Epithelial cell of esophagus (primary cell): ENCODE data around the gene TRIP10.
A peak's percentile ranks its signal among the peaks of the same experiment; 100 is the strongest.

Source experiments
- DNase-seq: peaks from one replicate; pipeline ENCODE4 v3.0.0; 2010; ENCODE audit warnings: low read depth
- H3K4me3 ChIP-seq: 2 replicates; pipeline ENCODE4 v1.5.1; 2011; ENCODE audit warnings: mild to moderate bottlenecking, low read length, control low read depth
- TF ChIP-seq, protein P1 (sequence below): IDR thresholded peaks from 2 replicates; pipeline ENCODE4 v1.5.1; 2011; ENCODE audit warnings: low read depth, mild to moderate bottlenecking, low read length, control low read depth, inconsistent platforms; ENCODE audit not compliant: insufficient read depth; ENCODE audit errors: missing control alignments

The TRIP10 gene

DNA sequence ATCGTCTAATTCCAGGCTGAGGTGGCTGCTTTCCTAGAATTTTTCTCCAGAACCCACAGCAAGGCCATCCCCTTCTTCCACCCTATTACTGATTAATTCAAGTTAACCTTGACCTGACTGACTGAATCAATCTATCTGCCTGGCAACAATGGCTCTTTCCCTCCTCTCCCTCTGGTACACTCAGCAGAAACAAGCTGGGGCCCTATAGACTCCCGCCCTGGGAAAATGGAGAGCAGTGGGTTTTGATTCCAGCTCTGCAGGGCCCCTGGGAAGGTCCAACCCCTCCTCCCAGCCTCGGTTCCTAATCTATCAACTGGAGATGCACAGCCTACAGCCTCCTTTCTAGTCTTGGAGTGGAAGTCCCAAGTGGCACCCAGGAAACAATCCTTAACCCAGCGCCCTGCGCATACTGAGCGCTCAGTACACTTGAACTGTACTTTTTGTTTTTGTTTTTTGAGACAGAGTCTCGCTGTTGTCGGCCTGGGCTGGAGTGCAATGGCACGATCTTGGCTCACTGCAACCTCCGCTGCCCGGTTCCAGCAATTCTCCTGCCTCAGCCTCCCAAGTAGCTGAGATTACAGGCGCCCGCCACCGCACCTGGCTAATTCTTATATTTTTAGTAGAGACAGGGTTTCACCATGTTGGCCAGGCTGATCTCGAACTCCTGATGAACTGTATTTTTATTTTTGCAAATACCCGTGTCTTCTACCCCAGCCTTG, 13.8 kb upstream of the TRIP10 start:
- no peak for DNase-seq
- no peak overlapping the region for H3K4me3 ChIP-seq
- TF ChIP-seq, protein P1, sequence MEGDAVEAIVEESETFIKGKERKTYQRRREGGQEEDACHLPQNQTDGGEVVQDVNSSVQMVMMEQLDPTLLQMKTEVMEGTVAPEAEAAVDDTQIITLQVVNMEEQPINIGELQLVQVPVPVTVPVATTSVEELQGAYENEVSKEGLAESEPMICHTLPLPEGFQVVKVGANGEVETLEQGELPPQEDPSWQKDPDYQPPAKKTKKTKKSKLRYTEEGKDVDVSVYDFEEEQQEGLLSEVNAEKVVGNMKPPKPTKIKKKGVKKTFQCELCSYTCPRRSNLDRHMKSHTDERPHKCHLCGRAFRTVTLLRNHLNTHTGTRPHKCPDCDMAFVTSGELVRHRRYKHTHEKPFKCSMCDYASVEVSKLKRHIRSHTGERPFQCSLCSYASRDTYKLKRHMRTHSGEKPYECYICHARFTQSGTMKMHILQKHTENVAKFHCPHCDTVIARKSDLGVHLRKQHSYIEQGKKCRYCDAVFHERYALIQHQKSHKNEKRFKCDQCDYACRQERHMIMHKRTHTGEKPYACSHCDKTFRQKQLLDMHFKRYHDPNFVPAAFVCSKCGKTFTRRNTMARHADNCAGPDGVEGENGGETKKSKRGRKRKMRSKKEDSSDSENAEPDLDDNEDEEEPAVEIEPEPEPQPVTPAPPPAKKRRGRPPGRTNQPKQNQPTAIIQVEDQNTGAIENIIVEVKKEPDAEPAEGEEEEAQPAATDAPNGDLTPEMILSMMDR: no peak

DNA sequence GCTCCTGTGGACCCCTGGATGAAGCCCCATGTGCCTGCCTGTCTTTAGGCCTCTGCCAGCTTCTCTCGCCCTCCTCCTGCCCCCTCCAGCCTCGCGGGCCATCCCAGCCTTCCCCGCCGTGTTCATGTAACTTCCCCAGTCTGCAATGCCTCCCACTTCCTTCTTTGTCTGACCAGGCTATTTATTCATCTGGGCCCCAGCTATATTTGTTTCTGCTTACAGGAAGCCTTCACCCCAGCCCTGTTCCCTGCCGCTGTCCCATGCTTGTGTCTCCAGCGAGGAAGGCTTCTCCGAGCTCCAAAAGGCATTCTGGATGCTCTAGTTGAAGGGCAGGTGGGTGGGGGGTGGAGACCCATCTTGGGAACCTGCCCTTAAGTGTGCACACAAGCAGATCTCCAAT, 11.1 kb upstream of the TRIP10 start:
- H3K4me3 ChIP-seq: no peak overlapping the region
- DNase-seq: no peak
- TF ChIP-seq, protein P1: no peak

DNA sequence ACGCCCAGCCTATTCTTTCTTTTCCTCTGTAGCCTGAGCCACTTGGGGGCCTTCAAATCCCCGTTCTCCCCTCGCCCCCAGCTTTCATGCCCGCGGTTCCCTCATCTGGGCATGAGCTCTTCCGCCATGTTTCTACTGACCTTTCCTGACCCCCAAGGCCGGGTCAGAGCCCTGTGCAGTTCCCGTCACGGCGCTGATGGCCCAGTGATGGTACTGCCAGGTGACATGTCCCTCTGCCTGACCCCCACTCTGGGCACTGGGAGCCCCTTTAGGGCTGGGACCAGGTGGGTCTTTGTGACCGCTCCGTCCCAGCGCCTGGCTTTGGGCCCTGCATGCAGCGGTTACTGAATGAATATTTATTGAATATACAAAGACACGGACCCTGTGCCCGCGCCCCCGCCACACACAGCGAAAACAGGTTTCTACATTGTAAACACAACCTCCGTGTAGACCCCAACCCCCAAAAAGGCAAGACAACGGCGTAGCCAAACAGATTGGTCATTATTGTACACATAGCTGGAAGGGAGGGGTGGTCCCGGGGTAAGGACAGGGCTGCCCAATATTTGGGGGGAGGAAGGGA, 9.8 kb upstream of the TRIP10 start:
- TF ChIP-seq, protein P1: no peak

DNA sequence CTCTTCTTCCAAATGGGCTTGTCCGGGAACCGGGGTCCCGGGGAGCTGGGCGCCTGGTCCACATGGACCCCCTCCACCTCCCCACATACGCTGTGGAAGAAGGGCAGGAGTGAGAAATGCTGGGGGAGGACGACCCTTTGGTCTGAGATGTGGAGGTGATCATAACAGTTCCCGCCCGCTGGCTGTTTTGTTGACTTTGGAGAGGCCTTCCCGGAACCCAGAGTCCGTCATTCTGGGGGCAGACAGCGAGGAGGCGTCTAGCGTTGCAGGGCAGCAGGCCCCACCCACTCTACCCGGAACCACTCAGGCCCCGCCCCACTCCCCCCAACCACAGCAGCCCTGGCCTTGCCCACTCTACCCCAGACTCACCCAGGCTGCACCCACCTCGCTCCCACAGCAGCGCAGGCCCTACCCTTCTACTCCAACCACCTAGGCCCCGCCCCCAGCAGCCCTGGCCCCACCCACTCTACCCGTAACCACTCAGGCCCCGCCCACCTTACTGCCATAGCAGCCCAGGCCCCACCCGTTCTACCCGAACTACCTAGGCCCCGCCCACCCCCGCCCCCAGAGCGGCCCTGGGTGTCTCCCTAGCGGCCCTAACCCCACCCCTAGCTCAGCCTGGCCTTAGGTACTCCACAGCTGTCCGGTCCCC, 9.2 kb upstream of the TRIP10 start:
- no peak overlapping the region for H3K4me3 ChIP-seq
- DNase-seq: peak; percentile 66
- TF ChIP-seq, protein P1: no peak

More for the DNA sequence above, 9.8 kb upstream of the TRIP10 start:
- no peak overlapping the region for H3K4me3 ChIP-seq
- DNase-seq: no peak

DNA sequence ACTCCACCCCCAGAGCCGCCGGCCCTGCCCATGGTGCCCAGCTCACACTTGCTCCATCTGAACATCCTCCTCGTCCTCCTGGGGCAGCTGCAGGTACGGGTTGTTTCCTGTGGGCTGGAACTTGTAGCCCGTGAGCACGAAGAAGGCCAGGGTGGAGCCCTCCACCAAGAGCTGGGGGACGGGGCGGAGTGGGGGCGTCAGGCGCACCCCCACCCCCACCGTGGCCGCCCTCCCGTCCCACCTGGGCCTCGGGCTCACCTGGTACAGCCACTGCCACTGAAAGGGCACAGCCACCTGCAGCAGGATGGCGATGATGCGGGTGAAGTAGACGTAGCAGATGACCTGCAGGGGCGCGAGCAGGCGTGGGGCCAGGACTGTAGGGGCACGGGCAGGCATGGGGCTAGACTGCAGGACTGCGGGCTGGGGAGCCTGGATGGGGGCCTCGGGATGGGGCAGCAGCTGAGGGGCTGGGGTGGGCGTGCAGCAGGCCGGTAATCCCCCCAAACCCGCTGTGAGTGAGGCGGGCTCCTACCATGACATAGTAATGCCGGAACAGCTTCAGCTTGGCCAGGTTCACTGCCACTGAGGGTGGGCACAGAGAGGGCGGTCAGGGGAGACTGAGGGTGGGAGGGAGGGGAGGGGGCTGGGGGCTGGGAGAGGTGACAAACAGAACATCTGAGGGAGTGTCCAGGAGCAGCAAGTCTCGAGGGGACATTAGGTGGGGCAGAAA, 8.4 kb upstream of the TRIP10 start:
- DNase-seq: no peak
- TF ChIP-seq, protein P1: no peak
- no peak overlapping the region for H3K4me3 ChIP-seq

DNA sequence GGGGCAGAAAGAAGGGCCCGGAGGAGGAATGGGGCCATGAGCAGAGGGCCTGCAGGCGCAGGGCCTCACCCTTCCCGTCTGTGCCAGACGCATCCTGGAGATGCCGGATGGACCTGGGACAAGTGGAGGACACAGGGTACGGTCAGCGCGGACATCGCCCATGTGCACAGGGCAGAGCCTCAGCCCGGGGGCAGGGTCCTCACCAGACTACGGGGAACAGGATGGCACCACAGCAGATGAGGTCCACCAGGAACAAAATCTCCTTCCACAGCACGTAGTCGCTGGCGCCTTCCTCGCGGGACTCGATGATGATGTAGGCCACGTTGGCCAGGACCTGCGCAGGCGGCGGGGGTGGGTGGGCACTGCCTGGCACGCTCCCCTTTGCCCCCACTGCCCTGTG, 7.7 kb upstream of the TRIP10 start:
- no peak for DNase-seq
- H3K4me3 ChIP-seq: no peak overlapping the region
- TF ChIP-seq, protein P1: no peak
